WTC11 (cell line): ENCODE measurements around the gene PDE4B. TPM values are rescaled to one million over a fixed set of nuclear protein-coding genes. Genes with fewer than 3 reads are reported as not detected.

Experiments
- ATAC-seq: fragments of 200-7000 bp; cut with Tn5 transposase; 2 replicates; pipeline ENCODE4 v1.10.0; 2021; ENCODE audit warnings: mild to moderate bottlenecking, moderate library complexity
- CTCF ChIA-PET: fragments of 300-600 bp; sonication (Branson Sonifier 250); formaldehyde crosslinking; loops from one replicate; lab custom pipeline; 2021; ENCODE audit warnings: antibody characterized with exemption; lab: Charles Lee
- POLR2A ChIA-PET: fragments of 350-600 bp; sonication (Branson Sonifier 250); formaldehyde crosslinking; loops from one replicate; lab custom pipeline; 2021; ENCODE audit warnings: antibody characterized with exemption; lab: Charles Lee
- DNase-seq: peaks from one replicate; pipeline ENCODE4 v3.0.0; 2021; ENCODE audit warnings: low spot score
- H3K27ac Mint-ChIP-seq: 2 replicates; pipeline ENCODE4 v1.8.0; 2021; ENCODE audit warnings: mixed read lengths
- H3K27me3 Mint-ChIP-seq: 2 replicates; pipeline ENCODE4 v1.8.0; 2021; ENCODE audit warnings: low read depth, mild to moderate bottlenecking, moderate library complexity, mixed read lengths
- H3K36me3 Mint-ChIP-seq: 2 replicates; pipeline ENCODE4 v1.8.0; 2021; ENCODE audit warnings: mixed read lengths
- H3K4me1 Mint-ChIP-seq: 2 replicates; pipeline ENCODE4 v1.8.0; 2022; ENCODE audit warnings: mixed read lengths
- H3K4me3 Mint-ChIP-seq: 2 replicates; pipeline ENCODE4 v1.8.0; 2021; ENCODE audit warnings: mild to moderate bottlenecking, moderate library complexity, mixed read lengths
- H3K9me3 Mint-ChIP-seq: 2 replicates; pipeline ENCODE4 v1.8.0; 2021; ENCODE audit warnings: mixed read lengths
- ATF2 ChIP-seq: sonication (generic); formaldehyde crosslinking; IDR thresholded peaks from 2 replicates; pipeline ENCODE4 v1.8.1; 2022; ENCODE audit warnings: low read depth, missing genetic modification reagents, borderline replicate concordance
- ATF3 ChIP-seq: sonication (generic); formaldehyde crosslinking; conservative IDR thresholded peaks from 2 replicates; pipeline ENCODE4 v1.8.1; 2022; ENCODE audit warnings: mild to moderate bottlenecking, missing genetic modification reagents
- ATF6 ChIP-seq: sonication (generic); formaldehyde crosslinking; IDR thresholded peaks from 2 replicates; pipeline ENCODE4 v1.8.1; 2023; ENCODE audit warnings: mild to moderate bottlenecking, missing genetic modification reagents
- CBFB ChIP-seq: sonication (generic); formaldehyde crosslinking; IDR thresholded peaks from 2 replicates; pipeline ENCODE4 v1.8.1; 2022; ENCODE audit warnings: mild to moderate bottlenecking, low read depth, missing genetic modification reagents
- CTCF ChIP-seq: fragments of 200-600 bp; IDR thresholded peaks from 2 replicates; pipeline ENCODE4 v1.8.0; 2022; ENCODE audit warnings: antibody characterized with exemption
- GABPB1 ChIP-seq: sonication (generic); formaldehyde crosslinking; IDR thresholded peaks from 2 replicates; pipeline ENCODE4 v1.8.1; 2023; ENCODE audit warnings: mild to moderate bottlenecking, missing genetic modification reagents
- GTF2I ChIP-seq: fragments of 250-450 bp; sonication (Bioruptor Pico); conservative IDR thresholded peaks from 2 replicates; pipeline ENCODE4 v1.4.0; 2021; ENCODE audit warnings: mild to moderate bottlenecking
- IRF2 ChIP-seq: sonication (generic); formaldehyde crosslinking; IDR thresholded peaks from 2 replicates; pipeline ENCODE4 v1.8.0; 2022; ENCODE audit warnings: low read depth, missing genetic modification reagents, borderline replicate concordance
- NFATC4 ChIP-seq: fragments of 250-450 bp; sonication (Bioruptor Pico); IDR thresholded peaks from 2 replicates; pipeline ENCODE4 v1.9.0; 2021; ENCODE audit warnings: mild to moderate bottlenecking
- PRRX2 ChIP-seq: fragments of 250-450 bp; sonication (Bioruptor Pico); IDR thresholded peaks from 2 replicates; pipeline ENCODE4 v1.8.0; 2021; ENCODE audit warnings: mild to moderate bottlenecking
- SMAD3 ChIP-seq: sonication (generic); formaldehyde crosslinking; IDR thresholded peaks from 2 replicates; pipeline ENCODE4 v1.8.0; 2022; ENCODE audit warnings: missing genetic modification reagents, mild to moderate bottlenecking, borderline replicate concordance
- SMAD4 ChIP-seq: sonication (generic); formaldehyde crosslinking; IDR thresholded peaks from 2 replicates; pipeline ENCODE4 v1.8.0; 2022; ENCODE audit warnings: mild to moderate bottlenecking, missing genetic modification reagents
- TEAD1 ChIP-seq: sonication (generic); formaldehyde crosslinking; IDR thresholded peaks from 2 replicates; pipeline ENCODE4 v1.8.0; 2022; ENCODE audit warnings: mild to moderate bottlenecking, missing genetic modification reagents
- TP53 ChIP-seq: sonication (generic); formaldehyde crosslinking; IDR thresholded peaks from 2 replicates; pipeline ENCODE4 v1.8.1; 2023; ENCODE audit warnings: mild to moderate bottlenecking, missing genetic modification reagents
- ZNF532 ChIP-seq: fragments of 250-450 bp; sonication (Bioruptor Pico); IDR thresholded peaks from 2 replicates; pipeline ENCODE4 v1.9.0; 2021; ENCODE audit warnings: mild to moderate bottlenecking, borderline replicate concordance
- total RNA-seq: library from RNA; stranded (reverse); gene quantifications from 3 replicates; pipeline ENCODE4 v1.2.3, GENCODE V29; 2021
- TF ChIP-seq, protein P1 (sequence below): sonication (generic); formaldehyde crosslinking; IDR thresholded peaks from 2 replicates; pipeline ENCODE4 v1.8.1; 2022; ENCODE audit warnings: missing genetic modification reagents, borderline replicate concordance
- TF ChIP-seq, protein P2 (sequence below): sonication (generic); formaldehyde crosslinking; IDR thresholded peaks from 2 replicates; pipeline ENCODE4 v1.8.1; 2022; ENCODE audit warnings: low read depth, mild to moderate bottlenecking, moderate library complexity, missing genetic modification reagents, borderline replicate concordance
- TF ChIP-seq, protein P3 (sequence below): sonication (generic); formaldehyde crosslinking; IDR thresholded peaks from 2 replicates; pipeline ENCODE4 v1.8.1; 2023; ENCODE audit warnings: mild to moderate bottlenecking, moderate library complexity, missing genetic modification reagents

PDE4B gene
- total RNA-seq, 1 experiment from 2014 or later, result 8.0 TPM

DNA sequence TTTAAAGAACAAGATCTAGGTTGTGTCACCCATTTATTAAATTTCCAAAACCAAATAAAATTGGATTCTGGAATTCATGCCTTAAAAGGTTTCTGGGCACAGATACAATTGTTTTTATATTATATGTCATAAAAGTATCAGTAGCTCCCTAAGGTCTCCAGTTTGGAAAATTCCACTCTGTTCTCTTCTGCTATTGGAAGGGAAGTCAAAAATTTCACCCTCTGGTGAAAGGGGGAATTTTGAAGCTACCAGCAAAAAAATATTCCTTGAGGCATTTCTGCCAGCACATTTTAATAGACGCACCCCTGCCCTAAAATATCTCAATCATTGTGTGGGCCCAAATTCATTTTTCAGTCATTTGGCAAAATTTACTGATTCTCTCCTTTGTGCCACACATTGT is 455.6 kb downstream of the PDE4B start:
- no peak for DNase-seq
- Mint-ChIP-seq H3K4me3 (no peak overlapping the region), H3K27me3 (no peaks in the 10 kb centered on the region), H3K4me1 (peaks cover 14% of the 10 kb centered on the region), H3K27ac (no peak overlapping the region), H3K36me3 (no peaks in the 10 kb centered on the region), H3K9me3 (no peaks in the 10 kb centered on the region)
- ChIA-PET CTCF (interaction anchor here (0.7 to 1.5 kb wide), 2 partner anchors 198 to 256 kb away, joined by 3 to 5 read pairs; no protein-coding TSS in a partner anchor), POLR2A (no interaction called here)
- no peak for ATAC-seq
- TF ChIP-seq ATF6 (CRISPR knock-in tag) (no peak), CBFB (CRISPR knock-in tag) (no peak), GABPB1 (CRISPR knock-in tag) (no peak), CTCF (no peak), IRF2 (CRISPR knock-in tag) (no peak), TEAD1 (no peak), ZNF532 (CRISPR knock-in tag) (no peak), ATF3 (no peak), SMAD3 (CRISPR knock-in tag) (no peak), GTF2I (CRISPR knock-in tag) (no peak), SMAD4 (CRISPR knock-in tag) (no peak), PRRX2 (CRISPR knock-in tag) (no peak), TP53 (CRISPR knock-in tag) (no peak), ATF2 (no peak), NFATC4 (CRISPR knock-in tag) (no peak)
- TF ChIP-seq, protein P1, sequence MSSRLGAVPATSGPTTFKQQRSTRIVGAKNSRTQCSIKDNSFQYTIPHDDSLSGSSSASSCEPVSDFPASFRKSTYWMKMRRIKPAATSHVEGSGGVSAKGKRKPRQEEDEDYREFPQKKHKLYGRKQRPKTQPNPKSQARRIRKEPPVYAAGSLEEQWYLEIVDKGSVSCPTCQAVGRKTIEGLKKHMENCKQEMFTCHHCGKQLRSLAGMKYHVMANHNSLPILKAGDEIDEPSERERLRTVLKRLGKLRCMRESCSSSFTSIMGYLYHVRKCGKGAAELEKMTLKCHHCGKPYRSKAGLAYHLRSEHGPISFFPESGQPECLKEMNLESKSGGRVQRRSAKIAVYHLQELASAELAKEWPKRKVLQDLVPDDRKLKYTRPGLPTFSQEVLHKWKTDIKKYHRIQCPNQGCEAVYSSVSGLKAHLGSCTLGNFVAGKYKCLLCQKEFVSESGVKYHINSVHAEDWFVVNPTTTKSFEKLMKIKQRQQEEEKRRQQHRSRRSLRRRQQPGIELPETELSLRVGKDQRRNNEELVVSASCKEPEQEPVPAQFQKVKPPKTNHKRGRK (CRISPR knock-in tag), result no peak
- TF ChIP-seq, protein P2, sequence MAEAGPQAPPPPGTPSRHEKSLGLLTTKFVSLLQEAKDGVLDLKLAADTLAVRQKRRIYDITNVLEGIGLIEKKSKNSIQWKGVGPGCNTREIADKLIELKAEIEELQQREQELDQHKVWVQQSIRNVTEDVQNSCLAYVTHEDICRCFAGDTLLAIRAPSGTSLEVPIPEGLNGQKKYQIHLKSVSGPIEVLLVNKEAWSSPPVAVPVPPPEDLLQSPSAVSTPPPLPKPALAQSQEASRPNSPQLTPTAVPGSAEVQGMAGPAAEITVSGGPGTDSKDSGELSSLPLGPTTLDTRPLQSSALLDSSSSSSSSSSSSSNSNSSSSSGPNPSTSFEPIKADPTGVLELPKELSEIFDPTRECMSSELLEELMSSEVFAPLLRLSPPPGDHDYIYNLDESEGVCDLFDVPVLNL (CRISPR knock-in tag), result no peak
- TF ChIP-seq, protein P3, sequence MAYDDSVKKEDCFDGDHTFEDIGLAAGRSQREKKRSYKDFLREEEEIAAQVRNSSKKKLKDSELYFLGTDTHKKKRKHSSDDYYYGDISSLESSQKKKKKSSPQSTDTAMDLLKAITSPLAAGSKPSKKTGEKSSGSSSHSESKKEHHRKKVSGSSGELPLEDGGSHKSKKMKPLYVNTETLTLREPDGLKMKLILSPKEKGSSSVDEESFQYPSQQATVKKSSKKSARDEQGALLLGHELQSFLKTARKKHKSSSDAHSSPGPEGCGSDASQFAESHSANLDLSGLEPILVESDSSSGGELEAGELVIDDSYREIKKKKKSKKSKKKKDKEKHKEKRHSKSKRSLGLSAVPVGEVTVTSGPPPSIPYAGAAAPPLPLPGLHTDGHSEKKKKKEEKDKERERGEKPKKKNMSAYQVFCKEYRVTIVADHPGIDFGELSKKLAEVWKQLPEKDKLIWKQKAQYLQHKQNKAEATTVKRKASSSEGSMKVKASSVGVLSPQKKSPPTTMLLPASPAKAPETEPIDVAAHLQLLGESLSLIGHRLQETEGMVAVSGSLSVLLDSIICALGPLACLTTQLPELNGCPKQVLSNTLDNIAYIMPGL (CRISPR knock-in tag), result no peak
